H1 (cell line): ENCODE results near the gene CCDC106. TPM values are rescaled to one million over a fixed set of nuclear protein-coding genes. Genes with fewer than 3 reads are reported as not detected.

Source experiments
- CTCF ChIA-PET: fragments of 300-600 bp; sonication (Branson Sonifier 250); formaldehyde crosslinking; loops from one replicate; lab custom pipeline; 2021; ENCODE audit not compliant: partially characterized antibody; lab: Charles Lee
- POLR2A ChIA-PET: fragments of 300-600 bp; sonication (Branson Sonifier 250); formaldehyde crosslinking; loops from one replicate; lab custom pipeline; 2021; ENCODE audit warnings: inconsistent platforms; ENCODE audit not compliant: partially characterized antibody; lab: Charles Lee
- DNase-seq, 2 experiments: peaks; one replicate each; pipeline versions ENCODE4 v3.0.0 to v3.0.0-alpha.2; 2010 to 2022; ENCODE audit warnings: low spot score in 2 of 2, low read depth in 1 of 2, mixed read lengths in 1 of 2
- FAIRE-seq: peaks from 2 replicates; lab custom pipeline; 2011; peaks lifted over from hg19 to GRCh38; lab: Jason Lieb, UNC
- H2AFZ ChIP-seq: 2 replicates; pipeline ENCODE4 v1.8.1; 2012; ENCODE audit warnings: low read length, inconsistent platforms
- H2AK5ac ChIP-seq: 2 replicates; pipeline ENCODE4 v1.6.1; 2013; ENCODE audit warnings: low read depth, low read length
- H2BK120ac ChIP-seq: replicated peaks from 2 replicates; pipeline ENCODE3; 2013; ENCODE audit warnings: low read depth, low read length, inconsistent platforms
- H2BK12ac ChIP-seq: 2 replicates; pipeline ENCODE4 v1.6.1; 2013; ENCODE audit warnings: low read depth, low read length
- H2BK15ac ChIP-seq: 2 replicates; pipeline ENCODE4 v1.6.1; 2013; ENCODE audit warnings: low read length
- H2BK20ac ChIP-seq: 2 replicates; pipeline ENCODE4 v1.6.1; 2013; ENCODE audit warnings: low read length
- H2BK5ac ChIP-seq: 2 replicates; pipeline ENCODE4 v1.6.1; 2013; ENCODE audit warnings: low read depth, low read length
- H3K14ac ChIP-seq: 2 replicates; pipeline ENCODE4 v1.6.1; 2013; ENCODE audit warnings: inconsistent platforms; ENCODE audit not compliant: insufficient read length
- H3K18ac ChIP-seq: 2 replicates; pipeline ENCODE4 v1.6.1; 2013; ENCODE audit warnings: low read length; ENCODE audit errors: extremely low read depth
- H3K23ac ChIP-seq: 2 replicates; pipeline ENCODE4 v1.6.1; 2013; ENCODE audit warnings: inconsistent platforms; ENCODE audit not compliant: insufficient read length
- H3K23me2 ChIP-seq: 2 replicates; pipeline ENCODE4 v1.6.1; 2013; ENCODE audit warnings: low read depth, low read length
- H3K27ac ChIP-seq: 2 replicates; pipeline ENCODE4 v1.6.1; 2011; ENCODE audit warnings: low read depth, low read length, inconsistent platforms
- H3K27me3 ChIP-seq, 4 experiments: replicated peaks in 1 of 4; 1 replicate in 1 of 4; 2 replicates in 3 of 4; pipeline versions ENCODE4 v1.6.1 to v1.8.1; 2011 to 2013; ENCODE audit warnings: low read length in 3 of 4, mild to moderate bottlenecking in 3 of 4, inconsistent platforms in 2 of 4, mixed read lengths in 2 of 4, moderate library complexity in 1 of 4; ENCODE audit not compliant: control insufficient read depth in 3 of 4, insufficient read depth in 3 of 4; ENCODE audit errors: extremely low read depth in 1 of 4
- H3K36me3 ChIP-seq, 4 experiments: 2 replicates each; pipeline versions ENCODE4 v1.6.1 to v1.8.1; 2011 to 2013; ENCODE audit warnings: mild to moderate bottlenecking in 4 of 4, low read length in 3 of 4, moderate library complexity in 2 of 4, control low read depth in 1 of 4, inconsistent platforms in 1 of 4; ENCODE audit not compliant: insufficient read depth in 4 of 4, control insufficient read depth in 2 of 4
- H3K4ac ChIP-seq: replicated peaks from 2 replicates; pipeline ENCODE3; 2013; ENCODE audit warnings: low read length, low read depth, mixed read lengths, inconsistent platforms; ENCODE audit not compliant: insufficient read length
- H3K4me1 ChIP-seq, 4 experiments: replicated peaks in 1 of 4; 1 replicate in 1 of 4; 2 replicates in 3 of 4; pipeline versions ENCODE4 v1.6.1 to v1.8.1; 2011 to 2013; ENCODE audit warnings: low read length in 3 of 4, inconsistent platforms in 2 of 4, mixed read lengths in 1 of 4; ENCODE audit not compliant: insufficient read depth in 4 of 4, control insufficient read depth in 3 of 4
- H3K4me2 ChIP-seq, 2 experiments: 2 replicates each; pipeline versions ENCODE4 v1.6.1 to v1.8.1; 2011 to 2013; ENCODE audit warnings: low read depth in 2 of 2, low read length in 2 of 2, control low read depth in 1 of 2, inconsistent platforms in 1 of 2, mild to moderate bottlenecking in 1 of 2; ENCODE audit not compliant: insufficient read depth in 1 of 2
- H3K4me3 ChIP-seq, 4 experiments: fragments of 200-600, 300-600 bp in 1 of 4; sonication (generic), shearing (Covaris generic), sonication (Bioruptor Twin) in 1 of 4; 2 replicates each; pipeline versions ENCODE4 v1.5.1 to v1.8.1; 2011 to 2016; ENCODE audit warnings: low read length in 4 of 4, low read depth in 3 of 4, control low read depth in 2 of 4, inconsistent platforms in 2 of 4, mild to moderate bottlenecking in 2 of 4, mixed read lengths in 1 of 4, moderate library complexity in 1 of 4; ENCODE audit not compliant: insufficient read depth in 2 of 4; ENCODE audit errors: extremely low read depth in 1 of 4
- H3K56ac ChIP-seq: replicated peaks from 2 replicates; pipeline ENCODE3; 2013; ENCODE audit warnings: low read depth, mild to moderate bottlenecking, mixed read lengths, low read length, inconsistent platforms; ENCODE audit not compliant: insufficient read length
- H3K79me1 ChIP-seq: 2 replicates; pipeline ENCODE4 v1.6.1; 2013; ENCODE audit warnings: low read depth, low read length, control low read depth
- H3K79me2 ChIP-seq, 2 experiments: 2 replicates each; pipeline versions ENCODE4 v1.6.1 to v1.8.1; 2012 to 2013; ENCODE audit warnings: low read length in 2 of 2, mild to moderate bottlenecking in 2 of 2, inconsistent platforms in 1 of 2; ENCODE audit not compliant: insufficient read depth in 2 of 2, control insufficient read depth in 1 of 2
- H3K9ac ChIP-seq, 4 experiments: replicated peaks in 1 of 4; 1 replicate in 1 of 4; 2 replicates in 3 of 4; pipeline versions ENCODE4 v1.6.1 to v1.8.1; 2011 to 2013; ENCODE audit warnings: low read depth in 3 of 4, low read length in 3 of 4, control low read depth in 2 of 4, mild to moderate bottlenecking in 2 of 4, moderate library complexity in 2 of 4, inconsistent platforms in 1 of 4; ENCODE audit errors: extremely low read depth in 1 of 4
- H3K9me3 ChIP-seq, 2 experiments: 2 replicates each; pipeline versions ENCODE4 v1.6.1 to v1.8.1; 2012 to 2013; ENCODE audit warnings: mild to moderate bottlenecking in 2 of 2, moderate library complexity in 2 of 2, control low read depth in 1 of 2, inconsistent platforms in 1 of 2, low read depth in 1 of 2, low read length in 1 of 2, mixed read lengths in 1 of 2; ENCODE audit not compliant: insufficient read depth in 2 of 2
- H4K20me1 ChIP-seq, 2 experiments: replicated peaks in 1 of 2; 2 replicates each; pipeline versions ENCODE3 to v1.8.1; 2011 to 2013; ENCODE audit warnings: inconsistent platforms in 2 of 2, low read length in 2 of 2, mild to moderate bottlenecking in 1 of 2; ENCODE audit not compliant: insufficient read depth in 2 of 2, control insufficient read depth in 1 of 2
- H4K5ac ChIP-seq: 2 replicates; pipeline ENCODE4 v1.6.1; 2013; ENCODE audit warnings: low read length, low read depth, mixed read lengths, inconsistent platforms; ENCODE audit not compliant: insufficient read length
- H4K8ac ChIP-seq: 2 replicates; pipeline ENCODE4 v1.8.0; 2013; ENCODE audit warnings: mild to moderate bottlenecking, moderate library complexity, low read length, inconsistent platforms; ENCODE audit not compliant: insufficient read depth; ENCODE audit errors: extremely low read depth
- H4K91ac ChIP-seq: replicated peaks from 2 replicates; pipeline ENCODE3; 2013; ENCODE audit warnings: low read length, mixed read lengths, inconsistent platforms; ENCODE audit not compliant: insufficient read length
- ASH2L ChIP-seq: fragments of 200-600, 300-600 bp; sonication (generic); IDR thresholded peaks from one replicate; pipeline ENCODE4 v1.7.1; 2017; ENCODE audit warnings: low read length
- BRCA1 ChIP-seq: IDR thresholded peaks from 2 replicates; pipeline ENCODE4 v1.6.1; 2012; ENCODE audit warnings: low read depth, low read length, improper control_type of control experiment
- CHD1 ChIP-seq: IDR thresholded peaks from 2 replicates; pipeline ENCODE4 v1.6.1; 2012; ENCODE audit warnings: low read depth, low read length, improper control_type of control experiment
- POLR2A ChIP-seq, 2 experiments: IDR thresholded peaks; 1 replicate in 1 of 2; 2 replicates in 1 of 2; pipeline ENCODE4 v1.6.1; 2011; ENCODE audit warnings: low read depth in 2 of 2, low read length in 2 of 2, mild to moderate bottlenecking in 2 of 2; ENCODE audit errors: control extremely low read depth in 1 of 2
- RBBP5 ChIP-seq: IDR thresholded peaks from 2 replicates; pipeline ENCODE4 v1.7.1; 2012; ENCODE audit warnings: low read depth, mild to moderate bottlenecking, inconsistent platforms, low read length, moderate library complexity, borderline replicate concordance
- SP1 ChIP-seq: IDR thresholded peaks from 2 replicates; pipeline ENCODE4 v1.6.1; 2011; ENCODE audit warnings: low read depth, low read length
- WGBS, 2 experiments: shearing (Covaris generic) in 1 of 2; methylation state at CpG; one replicate each; pipeline versions ENCODE4 v1.1.6 to v1.1.7; 2013 to 2015; ENCODE audit warnings: low lambda C conversion rate in 2 of 2, mixed read lengths in 2 of 2, inconsistent platforms in 1 of 2, low coverage in 1 of 2, missing lambda C conversion rate in 1 of 2; ENCODE audit not compliant: insufficient replicate concordance in 2 of 2, insufficient coverage in 1 of 2, insufficient read length in 1 of 2; ENCODE audit errors: extremely low coverage in 1 of 2, missing lambda C conversion rate in 1 of 2; 5-methylcytosine and 5-hydroxymethylcytosine counted together
- polyA plus RNA-seq, 7 experiments: library from polyadenylated mRNA; depleted of rRNA in 3 of 7; stranded (reverse) in 5 of 7; unstranded in 2 of 7; fragments of >200 nt in 5 of 7; fragments of 200-250 nt in 2 of 7; gene quantifications; 1 replicate in 5 of 7; 2 replicates in 1 of 7; 4 replicates in 1 of 7; pipeline versions ENCODE4 v1.2.1 to v1.2.3, GENCODE V29; 2011 to 2013; ENCODE audit warnings: missing spikeins in 2 of 7, mixed read lengths in 2 of 7
- total RNA-seq: library from RNA; stranded (reverse); fragmentation: NEBNext Ultra II Directional; extraction: Animal tissue kit (Norgen Biotek cat#: 25700); gene quantifications from 2 replicates; pipeline ENCODE4 v1.2.1, GENCODE V29; 2021
- TF ChIP-seq, protein P1 (sequence below): IDR thresholded peaks from 2 replicates; pipeline ENCODE4 v1.6.1; 2012; ENCODE audit warnings: inconsistent platforms
- TF ChIP-seq, protein P2 (sequence below), 3 experiments: IDR thresholded peaks; 1 replicate in 2 of 3; 2 replicates in 1 of 3; pipeline versions ENCODE4 v1.5.1 to v1.6.1; 2011; ENCODE audit warnings: low read length in 3 of 3, mild to moderate bottlenecking in 3 of 3, inconsistent platforms in 2 of 3, low read depth in 1 of 3, moderate library complexity in 1 of 3; ENCODE audit not compliant: insufficient read depth in 1 of 3; ENCODE audit errors: control extremely low read depth in 1 of 3

Gene CCDC106
- total and polyA plus RNA-seq, 2 of the 8 experiments (the other 6 are each of a cell fraction or from before 2014, with no cell fraction given) = 12.0 to 20.1 TPM

DNA sequence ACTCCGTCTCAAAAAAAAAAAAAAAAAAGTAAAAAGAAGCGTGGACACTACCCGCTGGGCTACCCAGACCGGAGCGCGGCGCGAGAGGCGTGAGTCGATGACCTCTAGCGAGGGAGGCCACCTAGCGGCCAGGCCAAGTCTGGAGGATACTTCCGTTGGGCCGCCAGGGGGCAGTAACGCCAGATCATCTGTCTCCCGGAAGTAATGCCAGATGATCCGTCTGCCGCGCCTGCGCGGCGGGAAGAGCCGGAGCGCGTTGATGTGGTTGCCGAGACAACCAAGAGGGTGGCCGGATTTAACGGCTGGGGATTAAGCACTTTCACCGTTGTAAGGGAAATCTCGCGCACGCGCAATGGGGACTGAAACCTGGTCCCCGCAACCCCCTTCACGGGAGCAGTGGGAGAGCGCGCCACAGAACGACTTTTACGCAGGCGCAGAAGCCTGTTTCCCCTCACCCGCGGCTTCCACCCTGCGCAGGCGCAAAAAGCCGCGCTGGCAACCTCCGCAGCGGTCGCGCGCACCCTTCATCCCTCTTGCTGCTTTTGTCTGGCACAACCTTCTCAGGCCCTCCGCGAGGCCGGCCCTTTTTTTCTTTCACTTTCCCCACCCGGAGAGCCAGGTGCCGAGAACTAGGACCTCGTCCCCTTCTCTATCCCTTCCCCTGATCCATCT, 5.8 kb downstream of the CCDC106 start:
- Histone ChIP-seq H4K20me1 (peaks cover 13% of the 10 kb centered on the region in 2 experiments), H3K79me1 (peaks cover 2% of the 10 kb centered on the region; the same call in 1 of the 2 replicates), H3K79me2 (peaks cover 32 to 35% of the 10 kb centered on the region in 2 experiments), H3K14ac (no peak overlapping the region), H3K23ac (no peak overlapping the region), H2BK5ac (peak overlapping the region; percentile 96), H2AFZ (0 out of 2 replicates have a peak overlapping the region, but pooled peaks have one; percentile 16), H3K27ac (peak overlapping the region; percentile 98), H2BK12ac (no peak overlapping the region), H4K5ac (peak overlapping the region; percentile 94), H4K91ac (no peak overlapping the region), H3K36me3 (0 out of 8 replicates have a peak, but pooled peaks cover 0 to 3% (median 0%) of the 10 kb centered on the region in 4 experiments), H2AK5ac (no peak overlapping the region), H3K9me3 (no peaks in the 10 kb centered on the region), H2BK15ac (no peak overlapping the region), H2BK120ac (no peak overlapping the region), H3K56ac (peak overlapping the region; percentile 38), H3K4me1 (peaks cover 3 to 18% (median 10%) of the 10 kb centered on the region in 4 experiments; a peak in 6 of 7 replicates), H2BK20ac (no peak overlapping the region), H3K27me3 (no peaks in the 10 kb centered on the region), H3K9ac (peak overlapping the region in 3 of 4 experiments; percentile 69 to 98 (median 92); a peak in 6 of 7 replicates), H4K8ac (peak overlapping the region; percentile 90; the same call in 1 of the 2 replicates), H3K18ac (peak overlapping the region; percentile 93), H3K23me2 (peaks cover 13% of the 10 kb centered on the region), H3K4me3 (peak overlapping the region; percentile 77 to 91 (median 82)), H3K4ac (peak overlapping the region; percentile 28), H3K4me2 (peak overlapping the region; percentile 78 to 94)
- CTCF ChIA-PET = interaction anchor here (0.6 to 2.2 kb wide), 28 partner anchors 10 to 662 kb away, joined by 3 to 31 read pairs (median 3); partner anchors contain the start of genes TMEM190 and ZNF581
- WGBS, 2 experiments = 1% methylated on average over 45 of the region's 57 CpGs; no CpG with 5 or more reads in 1 of the 2 experiments
- FAIRE-seq = peak; percentile 45
- DNase-seq = peak; percentile 94 to 98
- POLR2A ChIA-PET = interaction anchor here (0.6 to 2.5 kb wide), 17 partner anchors 10 to 269 kb away, joined by 3 to 13 read pairs (median 6); partner anchors contain the start of genes EPN1, FIZ1, TMEM238 and ZNF524
- TF ChIP-seq BRCA1 (no peak), RBBP5 (peak; percentile 57; the same call in 1 of the 2 replicates), SP1 (0 out of 2 replicates have a peak, but pooled peaks have one; percentile 36), ASH2L (peak; percentile 65), CHD1 (no peak), POLR2A (IDR thresholded peaks at IDR 0.05; ENCODE audit: control extremely low read depth in 1 of 2, low read depth in 2 of 2, low read length in 2 of 2) (peak in 1 of 2 experiments; percentile 53; a peak in 2 of 3 replicates)
- TF ChIP-seq, protein P1, sequence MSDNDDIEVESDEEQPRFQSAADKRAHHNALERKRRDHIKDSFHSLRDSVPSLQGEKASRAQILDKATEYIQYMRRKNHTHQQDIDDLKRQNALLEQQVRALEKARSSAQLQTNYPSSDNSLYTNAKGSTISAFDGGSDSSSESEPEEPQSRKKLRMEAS = peak; percentile 31; the same call in 1 of the 2 replicates
- TF ChIP-seq, protein P2, sequence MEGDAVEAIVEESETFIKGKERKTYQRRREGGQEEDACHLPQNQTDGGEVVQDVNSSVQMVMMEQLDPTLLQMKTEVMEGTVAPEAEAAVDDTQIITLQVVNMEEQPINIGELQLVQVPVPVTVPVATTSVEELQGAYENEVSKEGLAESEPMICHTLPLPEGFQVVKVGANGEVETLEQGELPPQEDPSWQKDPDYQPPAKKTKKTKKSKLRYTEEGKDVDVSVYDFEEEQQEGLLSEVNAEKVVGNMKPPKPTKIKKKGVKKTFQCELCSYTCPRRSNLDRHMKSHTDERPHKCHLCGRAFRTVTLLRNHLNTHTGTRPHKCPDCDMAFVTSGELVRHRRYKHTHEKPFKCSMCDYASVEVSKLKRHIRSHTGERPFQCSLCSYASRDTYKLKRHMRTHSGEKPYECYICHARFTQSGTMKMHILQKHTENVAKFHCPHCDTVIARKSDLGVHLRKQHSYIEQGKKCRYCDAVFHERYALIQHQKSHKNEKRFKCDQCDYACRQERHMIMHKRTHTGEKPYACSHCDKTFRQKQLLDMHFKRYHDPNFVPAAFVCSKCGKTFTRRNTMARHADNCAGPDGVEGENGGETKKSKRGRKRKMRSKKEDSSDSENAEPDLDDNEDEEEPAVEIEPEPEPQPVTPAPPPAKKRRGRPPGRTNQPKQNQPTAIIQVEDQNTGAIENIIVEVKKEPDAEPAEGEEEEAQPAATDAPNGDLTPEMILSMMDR (IDR thresholded peaks at IDR 0.05; ENCODE audit: control extremely low read depth in 1 of 3, insufficient read depth in 1 of 3, low read depth in 1 of 3, low read length in 3 of 3) = peak; percentile 100
